IMR-90 (cell line): ENCODE results near the gene MPND. TPM values are rescaled to one million over a fixed set of nuclear protein-coding genes. Genes with fewer than 3 reads are reported as not detected.
A peak's percentile ranks its signal among the peaks of the same experiment; 100 is the strongest.

ENCODE experiments used
- ATAC-seq: fragments of 200-7000 bp; cut with Tn5 transposase; 2 replicates; pipeline ENCODE4 v1.9.1; 2020; ENCODE audit warnings: low read depth, mild to moderate bottlenecking, moderate library complexity
- BruUV-seq: library from RNA; stranded (reverse); fragments of 400-500 nt; replicated peaks from 2 replicates; lab custom pipeline; 2021; lab: Mats Ljungman, UMichigan
- CTCF ChIA-PET: fragments of 300-600 bp; formaldehyde crosslinking; extraction: SDS; loops from one replicate; lab custom pipeline; 2021; ENCODE audit warnings: antibody characterized with exemption; lab: Yijun Ruan, JAX
- POLR2A ChIA-PET: fragments of 300-600 bp; sonication (Branson Sonifier 250); formaldehyde crosslinking; loops from one replicate; lab custom pipeline; 2022; ENCODE audit warnings: antibody characterized with exemption; ENCODE audit not compliant: unreplicated experiment; lab: Charles Lee
- DNase-seq: peaks from one replicate; pipeline ENCODE4 v3.0.0; 2013
- H2AFZ ChIP-seq: replicated peaks from 2 replicates; pipeline ENCODE3; 2013; ENCODE audit warnings: low read length, mild to moderate bottlenecking; ENCODE audit not compliant: poor library complexity
- H2AK5ac ChIP-seq: 2 replicates; pipeline ENCODE4 v1.6.1; 2013; ENCODE audit warnings: low read depth, low read length, inconsistent platforms
- H2AK9ac ChIP-seq: replicated peaks from 2 replicates; pipeline ENCODE3; 2013; ENCODE audit warnings: mild to moderate bottlenecking, low read depth, low read length, moderate library complexity; ENCODE audit not compliant: poor library complexity
- H2BK120ac ChIP-seq: 2 replicates; pipeline ENCODE4 v1.6.1; 2013; ENCODE audit warnings: low read depth, low read length, inconsistent platforms
- H2BK15ac ChIP-seq: 3 replicates; pipeline ENCODE4 v1.6.1; 2013; ENCODE audit warnings: low read depth, low read length, inconsistent platforms
- H2BK20ac ChIP-seq: 2 replicates; pipeline ENCODE4 v1.6.1; 2013; ENCODE audit warnings: low read depth, mild to moderate bottlenecking, inconsistent platforms, low read length, moderate library complexity
- H2BK5ac ChIP-seq: 2 replicates; pipeline ENCODE4 v1.6.1; 2013; ENCODE audit warnings: mild to moderate bottlenecking, low read depth, low read length, inconsistent platforms; ENCODE audit not compliant: poor library complexity, severe bottlenecking
- H3K14ac ChIP-seq: replicated peaks from 2 replicates; pipeline ENCODE4 v1.6.1; 2013; ENCODE audit warnings: low read depth, low read length, inconsistent platforms
- H3K18ac ChIP-seq: 2 replicates; pipeline ENCODE4 v1.6.1; 2013; ENCODE audit warnings: low read depth, low read length, control low read depth
- H3K23ac ChIP-seq: 2 replicates; pipeline ENCODE4 v1.6.1; 2013; ENCODE audit warnings: low read depth, low read length, inconsistent platforms
- H3K27ac ChIP-seq: 2 replicates; pipeline ENCODE4 v1.5.1; 2013; ENCODE audit warnings: mild to moderate bottlenecking, control low read depth, low read length; ENCODE audit not compliant: insufficient read depth
- H3K27me3 ChIP-seq: 2 replicates; pipeline ENCODE4 v1.6.1; 2013; ENCODE audit warnings: low read length; ENCODE audit not compliant: control insufficient read depth, insufficient read depth
- H3K36me3 ChIP-seq: 2 replicates; pipeline ENCODE4 v1.6.1; 2013; ENCODE audit warnings: low read length, mixed read lengths; ENCODE audit not compliant: control insufficient read depth, insufficient read depth
- H3K4ac ChIP-seq: 2 replicates; pipeline ENCODE4 v1.6.1; 2013; ENCODE audit warnings: low read depth, low read length, inconsistent platforms
- H3K4me1 ChIP-seq: 2 replicates; pipeline ENCODE4 v1.6.1; 2013; ENCODE audit warnings: low read length, mixed read lengths; ENCODE audit not compliant: control insufficient read depth, insufficient read depth
- H3K4me2 ChIP-seq: 2 replicates; pipeline ENCODE4 v1.6.1; 2013; ENCODE audit warnings: low read depth, mild to moderate bottlenecking, control low read depth, low read length, moderate library complexity
- H3K4me3 ChIP-seq: 2 replicates; pipeline ENCODE4 v1.5.1; 2013; ENCODE audit warnings: low read depth, mild to moderate bottlenecking, control low read depth, low read length, moderate library complexity; ENCODE audit not compliant: insufficient read depth
- H3K56ac ChIP-seq: 2 replicates; pipeline ENCODE4 v1.6.1; 2013; ENCODE audit warnings: low read length, inconsistent platforms; ENCODE audit not compliant: insufficient read depth; ENCODE audit errors: extremely low read depth
- H3K79me1 ChIP-seq, 2 experiments: 2 replicates each; pipeline ENCODE4 v1.6.1; 2013; ENCODE audit warnings: low read length in 2 of 2, inconsistent platforms in 1 of 2, low read depth in 1 of 2
- H3K9ac ChIP-seq: 2 replicates; pipeline ENCODE4 v1.6.1; 2013; ENCODE audit warnings: low read depth, low read length, control low read depth
- H3K9me1 ChIP-seq: 2 replicates; pipeline ENCODE4 v1.6.1; 2013; ENCODE audit warnings: low read length, inconsistent platforms; ENCODE audit not compliant: insufficient read depth
- H3K9me3 ChIP-seq: 2 replicates; pipeline ENCODE4 v1.6.1; 2013; ENCODE audit warnings: low read length; ENCODE audit not compliant: control insufficient read depth, insufficient read depth
- H4K20me1 ChIP-seq: 2 replicates; pipeline ENCODE4 v1.6.1; 2013; ENCODE audit warnings: low read length, inconsistent platforms; ENCODE audit not compliant: insufficient read depth
- H4K5ac ChIP-seq: 2 replicates; pipeline ENCODE4 v1.6.1; 2013; ENCODE audit warnings: mild to moderate bottlenecking, low read depth, low read length, control low read depth
- H4K8ac ChIP-seq, 2 experiments: 2 replicates each; pipeline ENCODE4 v1.6.1; 2013; ENCODE audit warnings: low read depth in 2 of 2, low read length in 2 of 2, control low read depth in 1 of 2, inconsistent platforms in 1 of 2
- H4K91ac ChIP-seq: 2 replicates; pipeline ENCODE4 v1.6.1; 2013; ENCODE audit warnings: low read depth, low read length, inconsistent platforms; ENCODE audit not compliant: insufficient read depth
- BHLHE40 ChIP-seq: fragments of 150-350 bp; IDR thresholded peaks from 2 replicates; pipeline ENCODE4 v1.6.1; 2016; ENCODE audit warnings: mild to moderate bottlenecking, low read depth, low read length
- MAFK ChIP-seq: IDR thresholded peaks from 2 replicates; pipeline ENCODE4 v1.6.1; 2012; ENCODE audit warnings: low read depth, low read length, improper control_type of control experiment
- MAZ ChIP-seq: IDR thresholded peaks from 2 replicates; pipeline ENCODE4 v1.6.1; 2012; ENCODE audit warnings: low read depth, mild to moderate bottlenecking, low read length, improper control_type of control experiment, moderate library complexity, borderline replicate concordance
- NFE2L2 ChIP-seq: fragments of 150-350 bp; IDR thresholded peaks from 2 replicates; pipeline ENCODE4 v1.6.1; 2016; ENCODE audit warnings: low read depth, mild to moderate bottlenecking, low read length
- RFX5 ChIP-seq: IDR thresholded peaks from 2 replicates; pipeline ENCODE4 v1.8.0; 2012; ENCODE audit warnings: low read depth, mild to moderate bottlenecking, low read length, moderate library complexity
- WGBS, 2 experiments: methylation state at CpG; one replicate each; pipeline versions ENCODE4 v1.1.5 to v1.1.7; 2013; ENCODE audit warnings: missing lambda C conversion rate in 2 of 2; ENCODE audit not compliant: insufficient read length in 1 of 2; ENCODE audit errors: extremely low coverage in 2 of 2; 5-methylcytosine and 5-hydroxymethylcytosine counted together
- dilution Hi-C: fragments of 300-500 bp; cut with HindIII; formaldehyde crosslinking; loops from one replicate; pipeline ENCODE4 v1.14.3; 2018; ENCODE audit warnings: low sequenced_read_pairs; ENCODE audit not compliant: unreplicated experiment
- in situ Hi-C: fragments of 300-500 bp; cut with MboI; formaldehyde crosslinking; loops from 3 replicates; pipeline ENCODE4 v1.14.3; 2019; ENCODE audit warnings: low sequenced_read_pairs, inconsistent platforms, mixed read lengths
- intact Hi-C: fragments of 100-400 bp; cut with micrococcal nuclease; formaldehyde crosslinking; loops from 2 replicates; pipeline ENCODE4 v1.10.0; 2022
- polyA plus RNA-seq, 3 experiments: library from polyadenylated mRNA; depleted of rRNA; stranded (reverse); fragments of >200 nt; gene quantifications; 2 replicates each; pipeline ENCODE4 v1.2.3, GENCODE V29; 2012; ENCODE audit warnings: low replicate concordance in 1 of 3
- total RNA-seq: library from RNA; depleted of rRNA; stranded (reverse); fragments of >200 nt; gene quantifications from 2 replicates; pipeline ENCODE4 v1.2.3, GENCODE V29; 2012
- TF ChIP-seq, protein P1 (sequence below): fragments of 150-350 bp; IDR thresholded peaks from 2 replicates; pipeline ENCODE4 v1.6.1; 2017; ENCODE audit warnings: mild to moderate bottlenecking, antibody characterized with exemption, low read length, low read depth

The MPND gene
- total and polyA plus RNA-seq, 2 of the 4 experiments (the other 2 are of a cell fraction): 2.3 to 8.1 TPM

DNA sequence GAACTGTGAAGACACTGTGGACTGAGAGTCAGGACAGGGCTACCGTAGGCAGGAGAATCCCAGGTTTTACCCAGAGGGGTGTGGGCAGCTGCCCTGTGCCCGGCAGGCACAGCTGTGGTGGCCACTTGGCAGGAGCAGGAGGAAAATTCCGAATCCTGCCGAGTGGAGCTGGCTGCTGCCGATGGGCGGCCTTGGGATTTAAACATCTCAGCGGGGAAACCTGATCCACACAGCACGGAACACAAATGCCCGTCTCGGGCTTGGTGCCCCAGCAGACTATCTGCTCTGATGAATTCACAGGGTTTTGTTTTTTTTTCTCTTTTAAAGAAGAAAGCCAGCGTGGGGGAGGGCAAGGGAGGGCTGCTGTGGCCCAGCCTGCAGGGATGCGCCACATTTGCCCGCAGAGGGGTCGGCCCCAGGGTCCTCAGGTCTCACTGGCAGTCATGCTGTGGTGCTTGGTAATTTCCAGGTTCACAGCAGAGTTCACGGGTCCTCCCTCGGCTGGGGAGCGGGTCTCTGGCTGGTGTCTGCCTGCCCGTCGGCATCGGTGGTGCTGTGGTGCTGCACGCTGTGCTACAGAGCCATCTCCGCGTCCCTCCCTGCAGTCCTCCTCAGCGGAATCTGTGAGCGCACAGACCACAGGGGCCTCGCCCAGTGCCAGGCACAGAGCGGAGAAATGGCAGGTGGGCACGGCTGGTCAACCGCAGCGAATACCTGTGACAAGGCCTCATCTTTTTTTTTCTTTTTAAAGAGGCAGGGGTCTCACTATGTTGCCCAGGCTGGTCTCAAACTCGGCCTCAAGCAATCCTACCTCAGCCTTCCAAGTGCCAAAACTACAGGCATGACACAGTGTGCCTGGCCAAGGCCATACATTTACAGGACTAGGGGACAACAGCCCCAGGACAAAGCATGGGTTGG, 28.1 kb downstream of the MPND start:
- Histone ChIP-seq H3K18ac (no peak overlapping the region), H3K4me2 (no peak overlapping the region), H3K27me3 (no peaks in the 10 kb centered on the region), H2BK5ac (no peak overlapping the region), H4K8ac (no peak overlapping the region), H4K91ac (no peak overlapping the region), H2BK15ac (no peak overlapping the region), H3K27ac (no peak overlapping the region), H3K9me3 (no peaks in the 10 kb centered on the region), H3K9me1 (peaks cover 38% of the 10 kb centered on the region), H3K4me3 (no peak overlapping the region), H4K5ac (no peak overlapping the region), H2BK20ac (no peak overlapping the region), H2AK9ac (peak overlapping the region; percentile 34), H3K79me1 (peaks cover 13 to 97% of the 10 kb centered on the region in 2 experiments; a peak in 3 of 4 replicates), H3K14ac (no peak overlapping the region), H2BK120ac (no peak overlapping the region), H3K4ac (no peak overlapping the region), H3K9ac (no peak overlapping the region), H3K4me1 (peaks cover 53% of the 10 kb centered on the region), H2AK5ac (no peak overlapping the region), H2AFZ (no peak overlapping the region), H3K36me3 (peaks cover 10% of the 10 kb centered on the region), H3K56ac (no peak overlapping the region), H3K23ac (no peak overlapping the region), H4K20me1 (peaks cover 62% of the 10 kb centered on the region)
- TF ChIP-seq MAZ: no peak
- TF ChIP-seq, protein P1, sequence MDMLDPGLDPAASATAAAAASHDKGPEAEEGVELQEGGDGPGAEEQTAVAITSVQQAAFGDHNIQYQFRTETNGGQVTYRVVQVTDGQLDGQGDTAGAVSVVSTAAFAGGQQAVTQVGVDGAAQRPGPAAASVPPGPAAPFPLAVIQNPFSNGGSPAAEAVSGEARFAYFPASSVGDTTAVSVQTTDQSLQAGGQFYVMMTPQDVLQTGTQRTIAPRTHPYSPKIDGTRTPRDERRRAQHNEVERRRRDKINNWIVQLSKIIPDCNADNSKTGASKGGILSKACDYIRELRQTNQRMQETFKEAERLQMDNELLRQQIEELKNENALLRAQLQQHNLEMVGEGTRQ: no peak
- no peak for TF ChIP-seq NFE2L2
- no peak for TF ChIP-seq BHLHE40
- TF ChIP-seq RFX5: no peak
- no peak for TF ChIP-seq MAFK
- dilution Hi-C loops: no loop called here
- POLR2A ChIA-PET: no interaction called here
- intact Hi-C loops: no loop called here
- in situ Hi-C loops: no loop called here
- no peak for DNase-seq
- ATAC-seq: no peak
- BruUV-seq: no TSS peak
- WGBS, 2 experiments: 91% methylated on average over 24 of the region's 31 CpGs; no CpG with 5 or more reads in 1 of the 2 experiments
- CTCF ChIA-PET: no interaction called here
